Bronchial epithelial cell (primary cell): ENCODE results near the gene TFF1. TPM values are rescaled to one million over a fixed set of nuclear protein-coding genes. Genes with fewer than 3 reads are reported as not detected.

ENCODE experiments used
- DNase-seq: peaks from one replicate; pipeline ENCODE4 v3.0.0-alpha.2; 2010; ENCODE audit warnings: low read depth
- FAIRE-seq: peaks from 2 replicates; lab custom pipeline; 2011; peaks lifted over from hg19 to GRCh38; lab: Jason Lieb, UNC
- H3K27me3 ChIP-seq: 2 replicates; pipeline ENCODE4 v1.5.1; 2011; ENCODE audit warnings: low read length; ENCODE audit not compliant: control insufficient read depth, insufficient read depth
- H3K36me3 ChIP-seq: 2 replicates; pipeline ENCODE4 v1.5.1; 2011; ENCODE audit warnings: low read length; ENCODE audit not compliant: control insufficient read depth, insufficient read depth
- H3K4me3 ChIP-seq: 2 replicates; pipeline ENCODE4 v1.5.1; 2011; ENCODE audit warnings: mild to moderate bottlenecking, low read depth, low read length, control low read depth
- total RNA-seq: library from RNA; depleted of rRNA; stranded (reverse); fragments of >200 nt; gene quantifications from 2 replicates; pipeline ENCODE4 v1.2.1, GENCODE V29; 2014
- TF ChIP-seq, protein P1 (sequence below): IDR thresholded peaks from 2 replicates; pipeline ENCODE4 v1.5.1; 2011; ENCODE audit warnings: mild to moderate bottlenecking, moderate library complexity, low read length, control low read depth, inconsistent platforms; ENCODE audit not compliant: insufficient read depth, severe bottlenecking

TFF1 gene
- total RNA-seq, 1 donor from 2014 or later: not detected

DNA sequence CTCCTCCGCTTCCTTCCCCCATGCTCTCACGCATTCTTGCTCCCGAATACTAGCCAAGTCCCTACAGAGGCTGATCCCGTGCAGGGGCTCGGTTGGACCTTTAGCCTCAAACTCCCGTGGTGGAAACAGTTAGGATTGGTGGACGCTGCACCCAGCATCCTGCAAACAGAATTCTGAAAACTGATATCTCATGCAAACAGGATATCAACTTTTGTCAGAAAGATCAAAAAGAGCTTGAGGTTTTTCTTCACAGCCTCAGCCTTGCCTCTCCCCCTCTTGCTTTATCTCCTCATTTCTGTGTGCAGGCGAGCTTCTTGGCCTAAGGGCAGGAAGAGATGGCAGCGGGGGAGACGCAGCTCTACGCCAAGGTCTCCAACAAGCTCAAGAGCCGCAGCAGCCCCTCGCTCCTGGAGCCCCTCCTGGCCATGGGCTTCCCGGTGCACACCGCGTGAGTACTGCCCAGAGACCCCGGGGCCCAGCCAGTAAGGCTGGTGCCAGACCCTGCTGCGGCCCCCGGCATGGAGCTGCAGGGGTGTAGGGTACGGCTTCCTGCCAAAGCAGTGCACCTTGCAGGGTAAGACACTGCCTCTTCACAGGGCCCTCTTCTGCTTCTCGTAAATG lies 37.4 kb upstream of the TFF1 start, which contains the start of gene UBASH3A:
TSS of gene UBASH3A (plus strand) at position 292 of the 621 bp plus-strand sequence. CDS start at position 336, 44 bp downstream.
- FAIRE-seq (no peak), DNase-seq (no peak)
- no peak within 1 kb of the TSS for H3K4me3 ChIP-seq
- TF ChIP-seq, protein P1, sequence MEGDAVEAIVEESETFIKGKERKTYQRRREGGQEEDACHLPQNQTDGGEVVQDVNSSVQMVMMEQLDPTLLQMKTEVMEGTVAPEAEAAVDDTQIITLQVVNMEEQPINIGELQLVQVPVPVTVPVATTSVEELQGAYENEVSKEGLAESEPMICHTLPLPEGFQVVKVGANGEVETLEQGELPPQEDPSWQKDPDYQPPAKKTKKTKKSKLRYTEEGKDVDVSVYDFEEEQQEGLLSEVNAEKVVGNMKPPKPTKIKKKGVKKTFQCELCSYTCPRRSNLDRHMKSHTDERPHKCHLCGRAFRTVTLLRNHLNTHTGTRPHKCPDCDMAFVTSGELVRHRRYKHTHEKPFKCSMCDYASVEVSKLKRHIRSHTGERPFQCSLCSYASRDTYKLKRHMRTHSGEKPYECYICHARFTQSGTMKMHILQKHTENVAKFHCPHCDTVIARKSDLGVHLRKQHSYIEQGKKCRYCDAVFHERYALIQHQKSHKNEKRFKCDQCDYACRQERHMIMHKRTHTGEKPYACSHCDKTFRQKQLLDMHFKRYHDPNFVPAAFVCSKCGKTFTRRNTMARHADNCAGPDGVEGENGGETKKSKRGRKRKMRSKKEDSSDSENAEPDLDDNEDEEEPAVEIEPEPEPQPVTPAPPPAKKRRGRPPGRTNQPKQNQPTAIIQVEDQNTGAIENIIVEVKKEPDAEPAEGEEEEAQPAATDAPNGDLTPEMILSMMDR: no peak
- no peaks in the 10 kb centered on the region for H3K36me3 ChIP-seq
- no peaks in the 10 kb centered on the region for H3K27me3 ChIP-seq

DNA sequence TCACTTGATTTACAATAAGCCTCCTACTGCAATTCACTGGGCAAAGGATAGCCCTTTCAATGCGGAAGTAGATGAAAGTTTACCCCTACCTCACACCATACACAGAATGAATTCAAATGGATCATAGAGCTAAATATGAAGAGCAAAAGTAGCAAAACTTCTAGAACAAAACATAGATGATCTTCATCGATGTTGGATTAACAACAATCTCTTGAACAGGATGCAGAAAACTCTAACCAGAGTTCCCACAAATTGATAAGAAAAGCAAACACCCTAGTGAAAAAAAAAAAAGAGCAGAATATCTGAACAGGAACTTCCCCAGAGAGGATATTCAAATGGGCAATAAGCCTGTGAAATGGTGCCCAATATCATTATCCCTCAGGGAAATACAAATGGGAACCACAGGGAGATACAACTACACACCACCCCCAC lies 35.5 kb upstream of the TFF1 start:
- DNase-seq (no peak), FAIRE-seq (no peak)

DNA sequence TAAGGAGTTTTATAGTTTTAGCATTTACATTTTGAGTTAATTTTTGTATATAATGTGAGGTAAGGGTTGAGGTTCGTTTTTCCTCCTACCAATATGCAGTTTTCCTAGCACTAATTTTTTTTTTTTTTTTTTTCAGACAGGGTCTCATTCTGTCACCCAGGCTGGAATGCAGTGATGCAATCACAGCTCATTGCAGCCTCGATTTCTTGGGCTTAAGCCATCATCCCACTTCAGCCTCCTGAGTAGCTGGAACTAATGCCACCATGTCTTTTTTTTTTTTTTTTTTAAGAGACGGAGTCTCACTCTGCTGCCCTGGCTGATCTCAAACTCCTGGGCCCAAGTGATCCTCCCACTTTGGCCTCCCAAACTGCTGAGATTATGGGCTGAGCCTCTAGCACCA lies 34.8 kb upstream of the TFF1 start:
- Histone ChIP-seq H3K27me3 (no peaks in the 10 kb centered on the region), H3K4me3 (no peak overlapping the region), H3K36me3 (no peaks in the 10 kb centered on the region)
- TF ChIP-seq, protein P1: no peak
- FAIRE-seq: no peak
- DNase-seq: peak; percentile 20

More for the DNA sequence above, 35.5 kb upstream of the TFF1 start:
- H3K27me3 ChIP-seq: no peaks in the 10 kb centered on the region
- TF ChIP-seq, protein P1: no peak
- no peak overlapping the region for H3K4me3 ChIP-seq
- H3K36me3 ChIP-seq: no peaks in the 10 kb centered on the region

DNA sequence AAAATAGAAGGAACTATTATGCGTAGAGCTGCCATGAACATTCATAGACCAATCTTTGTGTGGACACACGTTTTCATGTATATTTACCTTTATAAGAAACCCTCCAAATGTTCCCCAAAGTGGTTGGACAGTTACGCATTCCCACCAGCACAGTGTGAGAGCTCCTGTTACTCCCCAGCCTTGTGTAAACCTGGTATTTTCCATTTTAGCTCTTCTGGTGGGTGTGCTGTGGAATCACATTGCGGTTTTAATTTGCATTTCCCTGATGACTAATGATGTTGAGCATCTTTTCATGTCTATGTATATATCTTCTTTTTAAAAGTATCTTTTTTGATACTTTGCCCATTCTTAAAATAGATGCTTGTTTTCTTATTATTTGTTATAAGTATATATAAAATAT lies 34.2 kb upstream of the TFF1 start:
- TF ChIP-seq, protein P1: no peak
- FAIRE-seq (no peak), DNase-seq (peak; percentile 44)
- H3K4me3 ChIP-seq: no peak overlapping the region
- H3K27me3 ChIP-seq: no peaks in the 10 kb centered on the region
- no peaks in the 10 kb centered on the region for H3K36me3 ChIP-seq

DNA sequence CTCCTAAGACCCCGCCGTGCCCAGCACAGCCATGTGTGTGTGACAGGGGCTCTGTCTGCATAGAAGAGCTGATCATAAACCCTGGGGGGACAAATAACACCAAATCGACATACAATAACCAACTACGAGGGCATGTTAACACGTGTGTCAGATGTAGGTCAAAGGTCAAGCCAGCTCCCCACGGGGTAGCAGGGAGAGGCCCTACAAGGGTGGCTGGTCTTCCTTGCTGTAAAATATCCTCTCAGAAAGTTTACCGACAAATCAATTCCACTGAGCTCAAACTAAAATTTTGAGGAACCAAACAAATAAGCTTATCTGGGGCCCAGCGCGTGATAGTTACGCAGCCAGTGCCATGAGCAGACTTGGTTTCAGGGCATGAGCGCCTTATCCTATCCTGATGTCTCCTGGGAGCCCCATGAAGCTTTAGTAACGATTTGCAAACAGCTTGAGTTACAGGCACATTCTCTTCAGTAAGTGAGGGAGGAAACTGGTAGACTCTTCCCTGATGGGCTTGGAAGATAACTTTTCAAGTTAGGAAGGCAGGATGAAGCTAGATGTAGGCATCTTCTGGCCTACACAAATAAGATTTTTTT lies 32.2 kb upstream of the TFF1 start:
- Histone ChIP-seq H3K36me3 (no peaks in the 10 kb centered on the region), H3K27me3 (no peaks in the 10 kb centered on the region), H3K4me3 (no peak overlapping the region)
- DNase-seq (no peak), FAIRE-seq (no peak)
- TF ChIP-seq, protein P1: no peak
